ENCODE results near the gene TAF1A. TPM values are rescaled to one million over a fixed set of nuclear protein-coding genes. Genes with fewer than 3 reads are reported as not detected.

The TAF1A gene
- total and polyA plus RNA-seq, 10 of the 15 experiments (the other 5 are each of a cell fraction or from before 2014, with no cell fraction given) = 7.7 to 17.9 (median 12.0) TPM

DNA sequence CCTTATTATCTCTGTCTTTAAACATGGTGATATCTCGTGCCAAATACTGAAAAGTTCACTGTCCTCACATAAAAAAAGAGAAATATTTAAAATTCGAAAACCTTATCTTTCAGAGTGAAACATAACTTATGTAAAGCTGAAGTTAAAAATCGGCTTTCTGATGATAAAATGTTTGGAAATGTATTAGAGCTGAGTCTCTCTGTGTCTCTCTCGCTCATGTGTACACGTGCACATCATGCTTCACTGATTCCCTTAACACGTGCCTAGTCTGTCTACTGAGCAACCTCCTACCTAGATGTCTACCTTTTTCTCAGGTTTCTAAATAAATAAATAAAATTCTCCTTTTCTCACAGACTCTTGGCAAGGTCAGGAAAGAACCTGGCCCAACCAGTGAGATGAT is 58.9 kb downstream of the TAF1A start (continued):
- TF ChIP-seq, protein P1, sequence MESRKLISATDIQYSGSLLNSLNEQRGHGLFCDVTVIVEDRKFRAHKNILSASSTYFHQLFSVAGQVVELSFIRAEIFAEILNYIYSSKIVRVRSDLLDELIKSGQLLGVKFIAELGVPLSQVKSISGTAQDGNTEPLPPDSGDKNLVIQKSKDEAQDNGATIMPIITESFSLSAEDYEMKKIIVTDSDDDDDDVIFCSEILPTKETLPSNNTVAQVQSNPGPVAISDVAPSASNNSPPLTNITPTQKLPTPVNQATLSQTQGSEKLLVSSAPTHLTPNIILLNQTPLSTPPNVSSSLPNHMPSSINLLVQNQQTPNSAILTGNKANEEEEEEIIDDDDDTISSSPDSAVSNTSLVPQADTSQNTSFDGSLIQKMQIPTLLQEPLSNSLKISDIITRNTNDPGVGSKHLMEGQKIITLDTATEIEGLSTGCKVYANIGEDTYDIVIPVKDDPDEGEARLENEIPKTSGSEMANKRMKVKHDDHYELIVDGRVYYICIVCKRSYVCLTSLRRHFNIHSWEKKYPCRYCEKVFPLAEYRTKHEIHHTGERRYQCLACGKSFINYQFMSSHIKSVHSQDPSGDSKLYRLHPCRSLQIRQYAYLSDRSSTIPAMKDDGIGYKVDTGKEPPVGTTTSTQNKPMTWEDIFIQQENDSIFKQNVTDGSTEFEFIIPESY (IDR thresholded peaks at IDR 0.05) = no peak
- TF ChIP-seq ZNF274 (IDR thresholded peaks at IDR 0.05; ENCODE audit: insufficient read depth, insufficient read length) (no peak), BCL11A (IDR thresholded peaks at IDR 0.05; ENCODE audit: low read depth, low read length) (no peak)

DNA sequence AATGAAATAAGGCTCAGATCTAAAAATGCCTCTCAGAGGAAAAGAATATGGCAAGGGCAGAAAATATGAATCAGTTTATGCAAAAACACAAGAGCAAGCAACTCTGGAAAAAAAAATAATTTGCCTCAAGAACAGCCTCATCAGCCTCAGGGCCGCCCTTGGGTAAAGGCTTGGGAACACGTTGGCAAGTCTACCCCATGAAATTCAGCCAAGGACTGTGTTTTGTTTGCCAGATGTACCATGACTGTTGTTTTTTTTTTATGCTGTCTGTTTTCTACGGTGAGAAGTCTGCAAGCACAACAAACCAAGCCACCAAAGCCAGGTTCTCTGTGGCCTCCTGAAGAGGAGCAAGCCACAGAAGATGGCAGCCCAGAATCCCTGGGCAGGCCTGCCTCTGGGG is 59.8 kb downstream of the TAF1A start:
- whole genome bisulfite sequencing (ENCODE audit: insufficient coverage, insufficient replicate concordance, low lambda C conversion rate, missing lambda C conversion rate) = 20% methylated on average over 3 of the region's 3 CpGs
- no peak for FAIRE-seq

More for the DNA sequence above, 59.8 kb downstream of the TAF1A start:
- Histone ChIP-seq H3K9me3 (replicated peaks; ENCODE audit: control insufficient read depth, insufficient read depth, low read length) (no peaks in the 10 kb centered on the region), H3K4me3 (no peak overlapping the region), H3K4me1 (ENCODE audit: control insufficient read depth, insufficient read depth, low read length) (no peaks in the 10 kb centered on the region), H3K9ac (ENCODE audit: control insufficient read depth, insufficient read depth, low read length) (no peak overlapping the region), H3K27me3 (replicated peaks in 1 of 2; ENCODE audit: control insufficient read depth in 2 of 2, insufficient read depth in 2 of 2, low read length in 1 of 2) (no peaks in the 10 kb centered on the region; a peak in 2 of 4 replicates), H3K79me2 (ENCODE audit: control insufficient read depth, insufficient read depth, low read length) (no peaks in the 10 kb centered on the region), H2AFZ (ENCODE audit: control insufficient read depth, low read depth, low read length) (no peak overlapping the region), H3K36me3 (ENCODE audit: control insufficient read depth in 2 of 2, insufficient read depth in 2 of 2, low read length in 1 of 2) (no peaks in the 10 kb centered on the region), H3K27ac (ENCODE audit: control insufficient read depth, insufficient read depth) (no peak overlapping the region), H3K4me2 (ENCODE audit: control insufficient read depth, insufficient read depth) (no peak overlapping the region), H4K20me1 (ENCODE audit: control insufficient read depth, insufficient read depth) (no peaks in the 10 kb centered on the region)
- BruUV-seq (replicated peaks) = no TSS peak
- CTCF ChIA-PET = no interaction called here
- in situ Hi-C loops (cut with MboI) = no loop called here
- DNase-seq (ENCODE audit: low read depth, low spot score) = no peak
- ATAC-seq = no peak
- intact Hi-C loops (cut with micrococcal nuclease; ENCODE audit: unreplicated experiment) = no loop called here
- RAD21 ChIA-PET (ENCODE audit: unreplicated experiment) = no interaction called here
- TF ChIP-seq CHD4 (IDR thresholded peaks at IDR 0.05) = no peak
- TF ChIP-seq, protein P2, sequence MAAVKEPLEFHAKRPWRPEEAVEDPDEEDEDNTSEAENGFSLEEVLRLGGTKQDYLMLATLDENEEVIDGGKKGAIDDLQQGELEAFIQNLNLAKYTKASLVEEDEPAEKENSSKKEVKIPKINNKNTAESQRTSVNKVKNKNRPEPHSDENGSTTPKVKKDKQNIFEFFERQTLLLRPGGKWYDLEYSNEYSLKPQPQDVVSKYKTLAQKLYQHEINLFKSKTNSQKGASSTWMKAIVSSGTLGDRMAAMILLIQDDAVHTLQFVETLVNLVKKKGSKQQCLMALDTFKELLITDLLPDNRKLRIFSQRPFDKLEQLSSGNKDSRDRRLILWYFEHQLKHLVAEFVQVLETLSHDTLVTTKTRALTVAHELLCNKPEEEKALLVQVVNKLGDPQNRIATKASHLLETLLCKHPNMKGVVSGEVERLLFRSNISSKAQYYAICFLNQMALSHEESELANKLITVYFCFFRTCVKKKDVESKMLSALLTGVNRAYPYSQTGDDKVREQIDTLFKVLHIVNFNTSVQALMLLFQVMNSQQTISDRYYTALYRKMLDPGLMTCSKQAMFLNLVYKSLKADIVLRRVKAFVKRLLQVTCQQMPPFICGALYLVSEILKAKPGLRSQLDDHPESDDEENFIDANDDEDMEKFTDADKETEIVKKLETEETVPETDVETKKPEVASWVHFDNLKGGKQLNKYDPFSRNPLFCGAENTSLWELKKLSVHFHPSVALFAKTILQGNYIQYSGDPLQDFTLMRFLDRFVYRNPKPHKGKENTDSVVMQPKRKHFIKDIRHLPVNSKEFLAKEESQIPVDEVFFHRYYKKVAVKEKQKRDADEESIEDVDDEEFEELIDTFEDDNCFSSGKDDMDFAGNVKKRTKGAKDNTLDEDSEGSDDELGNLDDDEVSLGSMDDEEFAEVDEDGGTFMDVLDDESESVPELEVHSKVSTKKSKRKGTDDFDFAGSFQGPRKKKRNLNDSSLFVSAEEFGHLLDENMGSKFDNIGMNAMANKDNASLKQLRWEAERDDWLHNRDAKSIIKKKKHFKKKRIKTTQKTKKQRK (IDR thresholded peaks at IDR 0.05; ENCODE audit: low read depth, low read length) = no peak
- no peak for TF ChIP-seq ZBED1 (IDR thresholded peaks at IDR 0.05; ENCODE audit: borderline replicate concordance)
- TF ChIP-seq TARDBP (IDR thresholded peaks at IDR 0.05; ENCODE audit: borderline replicate concordance) = no peak
- SMC1A ChIA-PET (ENCODE audit: uncharacterized antibody, unreplicated experiment) = interaction anchor here (0.7 to 1.7 kb wide), 2 partner anchors 104 to 438 kb away, joined by 3 to 4 read pairs; no protein-coding TSS in a partner anchor
- POLR2A ChIA-PET = no interaction called here

Measured in GM12878 (cell line).